SU-DHL-6 (cell line): ENCODE data around the gene ZNF423.

Experiments
- H2AFZ ChIP-seq: fragments of 200-600 bp; sonication (generic); 2 replicates; pipeline ENCODE4 v1.6.1; 2014; ENCODE audit warnings: low read depth, mild to moderate bottlenecking, moderate library complexity, mixed read lengths, antibody characterized with exemption, low read length; ENCODE audit not compliant: severe bottlenecking
- H3F3A ChIP-seq: fragments of 200-600 bp; shearing (Covaris generic); 2 replicates; pipeline ENCODE4 v1.6.0; 2016; ENCODE audit warnings: antibody characterized with exemption, mild to moderate bottlenecking; ENCODE audit not compliant: insufficient read depth
- H3K27ac ChIP-seq: fragments of 200-600 bp; sonication (generic); 2 replicates; pipeline ENCODE4 v1.5.1; 2016; ENCODE audit warnings: low read depth, mild to moderate bottlenecking, low read length, moderate library complexity, mixed read lengths
- H3K27me3 ChIP-seq: fragments of 200-600 bp; sonication (generic), shearing (Covaris generic); 2 replicates; pipeline ENCODE4 v1.6.0; 2014; ENCODE audit warnings: mild to moderate bottlenecking, low read length
- H3K36me3 ChIP-seq: fragments of 200-600 bp; sonication (generic); 2 replicates; pipeline ENCODE4 v1.6.1; 2014; ENCODE audit warnings: mild to moderate bottlenecking, low read length, mixed read lengths
- H3K4me2 ChIP-seq: fragments of 300-600, 200-600 bp; shearing (Covaris generic), sonication (generic); 2 replicates; pipeline ENCODE4 v1.6.0; 2014; ENCODE audit warnings: low read length, low read depth, mild to moderate bottlenecking; ENCODE audit not compliant: poor library complexity, severe bottlenecking
- H3K4me3 ChIP-seq: fragments of 200-600 bp; sonication (generic); 2 replicates; pipeline ENCODE4 v1.5.1; 2014; ENCODE audit warnings: antibody characterized with exemption, low read length, mild to moderate bottlenecking, mixed read lengths; ENCODE audit not compliant: insufficient read depth, poor library complexity, severe bottlenecking
- H3K79me2 ChIP-seq: fragments of 200-600 bp; sonication (generic); 2 replicates; pipeline ENCODE4 v1.6.1; 2014; ENCODE audit warnings: mild to moderate bottlenecking, low read length, moderate library complexity; ENCODE audit not compliant: insufficient read depth
- H3K9ac ChIP-seq: fragments of 200-600 bp; sonication (generic); 2 replicates; pipeline ENCODE4 v1.7.0; 2014; ENCODE audit warnings: mild to moderate bottlenecking, low read length
- H3K9me2 ChIP-seq: fragments of 200-600 bp; sonication (generic); replicated peaks from 2 replicates; pipeline ENCODE4 v1.6.1; 2014; ENCODE audit warnings: low read length; ENCODE audit not compliant: insufficient read depth
- H3K9me3 ChIP-seq: fragments of 200-600 bp; sonication (generic); 2 replicates; pipeline ENCODE4 v1.6.1; 2014; ENCODE audit warnings: low read length, mixed read lengths; ENCODE audit not compliant: insufficient read depth
- H4K20me1 ChIP-seq: fragments of 200-600 bp; sonication (generic); 2 replicates; pipeline ENCODE4 v1.6.1; 2014; ENCODE audit warnings: low read depth, mild to moderate bottlenecking, antibody characterized with exemption, low read length, moderate library complexity, mixed read lengths
- EZH2phosphoT487 ChIP-seq: fragments of 200-600 bp; sonication (generic), shearing (Covaris generic); conservative IDR thresholded peaks from 2 replicates; pipeline ENCODE4 v1.6.1; 2018; ENCODE audit warnings: mild to moderate bottlenecking, antibody characterized with exemption, low read length, moderate library complexity, mixed read lengths
- TF ChIP-seq, protein P1 (sequence below): fragments of 200-600 bp; sonication (generic); IDR thresholded peaks from one replicate; pipeline ENCODE4 v1.5.1; 2017; ENCODE audit warnings: antibody characterized with exemption, mild to moderate bottlenecking, low read length, moderate library complexity; ENCODE audit not compliant: insufficient read depth, poor library complexity, severe bottlenecking

Gene ZNF423

DNA sequence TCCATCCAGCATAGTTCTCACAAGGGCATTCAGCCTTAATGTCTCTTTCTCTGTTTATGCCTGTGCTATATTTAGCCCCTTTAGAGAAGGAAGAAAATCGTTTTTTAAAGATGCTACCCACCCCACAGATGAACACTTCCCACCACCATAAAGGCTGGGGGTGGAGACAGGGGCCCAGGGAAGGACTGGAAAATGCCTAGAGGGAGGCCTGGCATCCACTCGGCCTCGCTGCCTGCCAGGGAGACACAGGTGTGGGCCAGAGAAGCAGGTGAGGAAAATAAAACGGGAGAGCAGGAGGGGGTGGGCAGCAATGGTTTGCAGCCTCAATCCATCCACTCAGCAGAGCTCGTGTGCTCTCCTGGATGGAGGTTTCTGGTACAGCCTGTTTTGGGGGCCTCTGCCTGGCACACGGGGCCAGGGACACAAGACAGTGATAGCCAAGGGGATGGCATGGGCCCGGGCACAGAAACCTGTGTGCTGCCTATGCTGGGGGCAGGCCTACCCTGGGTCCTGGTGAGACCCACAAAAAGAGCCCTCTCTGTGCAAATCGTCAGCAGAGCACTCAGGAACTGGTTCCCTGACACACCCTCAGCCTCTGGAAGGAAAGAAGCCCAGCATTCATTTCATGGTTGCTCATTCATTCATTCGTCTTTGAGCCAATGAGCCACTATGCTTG, 360.9 kb downstream of the ZNF423 start:
- Histone ChIP-seq H3K27ac (no peak overlapping the region), H3K4me2 (no peak overlapping the region), H3K9ac (no peak overlapping the region)

DNA sequence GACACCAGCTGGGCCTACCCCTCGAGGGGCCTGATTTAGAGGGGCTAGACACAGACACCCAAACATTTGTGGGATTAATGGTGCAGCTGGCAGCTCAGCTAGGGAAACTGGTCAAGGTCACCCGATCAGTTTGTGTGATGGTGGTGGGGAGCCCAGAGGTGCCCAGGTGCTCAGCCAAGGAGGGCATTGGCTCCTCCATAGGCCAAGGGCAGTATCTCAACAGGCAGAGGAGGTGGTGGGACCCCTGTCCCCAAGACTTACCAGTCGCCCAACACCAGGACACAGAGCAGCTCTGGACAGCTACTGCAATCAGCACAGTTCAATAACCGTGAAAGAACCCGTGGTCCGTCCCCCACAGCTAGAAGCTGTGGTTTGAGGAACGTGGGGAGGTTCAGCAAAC, 361.4 kb downstream of the ZNF423 start:
- Histone ChIP-seq H2AFZ (no peak overlapping the region), H3K9me2 (no peaks in the 10 kb centered on the region), H3K4me3 (no peak overlapping the region), H3K9ac (no peak overlapping the region), H3K9me3 (no peaks in the 10 kb centered on the region), H3K27me3 (no peaks in the 10 kb centered on the region), H3K4me2 (no peak overlapping the region), H3K27ac (no peak overlapping the region), H4K20me1 (no peaks in the 10 kb centered on the region), H3K79me2 (no peaks in the 10 kb centered on the region), H3F3A (no peaks in the 10 kb centered on the region), H3K36me3 (no peaks in the 10 kb centered on the region)
- TF ChIP-seq EZH2phosphoT487 = no peak

More for the DNA sequence above, 360.9 kb downstream of the ZNF423 start:
- Histone ChIP-seq H4K20me1 (no peaks in the 10 kb centered on the region), H3K27me3 (no peaks in the 10 kb centered on the region), H3K9me2 (no peaks in the 10 kb centered on the region), H3F3A (no peaks in the 10 kb centered on the region), H3K36me3 (no peaks in the 10 kb centered on the region), H2AFZ (no peak overlapping the region), H3K4me3 (no peak overlapping the region), H3K9me3 (no peaks in the 10 kb centered on the region), H3K79me2 (no peaks in the 10 kb centered on the region)
- no peak for TF ChIP-seq EZH2phosphoT487
- TF ChIP-seq, protein P1, sequence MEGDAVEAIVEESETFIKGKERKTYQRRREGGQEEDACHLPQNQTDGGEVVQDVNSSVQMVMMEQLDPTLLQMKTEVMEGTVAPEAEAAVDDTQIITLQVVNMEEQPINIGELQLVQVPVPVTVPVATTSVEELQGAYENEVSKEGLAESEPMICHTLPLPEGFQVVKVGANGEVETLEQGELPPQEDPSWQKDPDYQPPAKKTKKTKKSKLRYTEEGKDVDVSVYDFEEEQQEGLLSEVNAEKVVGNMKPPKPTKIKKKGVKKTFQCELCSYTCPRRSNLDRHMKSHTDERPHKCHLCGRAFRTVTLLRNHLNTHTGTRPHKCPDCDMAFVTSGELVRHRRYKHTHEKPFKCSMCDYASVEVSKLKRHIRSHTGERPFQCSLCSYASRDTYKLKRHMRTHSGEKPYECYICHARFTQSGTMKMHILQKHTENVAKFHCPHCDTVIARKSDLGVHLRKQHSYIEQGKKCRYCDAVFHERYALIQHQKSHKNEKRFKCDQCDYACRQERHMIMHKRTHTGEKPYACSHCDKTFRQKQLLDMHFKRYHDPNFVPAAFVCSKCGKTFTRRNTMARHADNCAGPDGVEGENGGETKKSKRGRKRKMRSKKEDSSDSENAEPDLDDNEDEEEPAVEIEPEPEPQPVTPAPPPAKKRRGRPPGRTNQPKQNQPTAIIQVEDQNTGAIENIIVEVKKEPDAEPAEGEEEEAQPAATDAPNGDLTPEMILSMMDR = no peak

DNA sequence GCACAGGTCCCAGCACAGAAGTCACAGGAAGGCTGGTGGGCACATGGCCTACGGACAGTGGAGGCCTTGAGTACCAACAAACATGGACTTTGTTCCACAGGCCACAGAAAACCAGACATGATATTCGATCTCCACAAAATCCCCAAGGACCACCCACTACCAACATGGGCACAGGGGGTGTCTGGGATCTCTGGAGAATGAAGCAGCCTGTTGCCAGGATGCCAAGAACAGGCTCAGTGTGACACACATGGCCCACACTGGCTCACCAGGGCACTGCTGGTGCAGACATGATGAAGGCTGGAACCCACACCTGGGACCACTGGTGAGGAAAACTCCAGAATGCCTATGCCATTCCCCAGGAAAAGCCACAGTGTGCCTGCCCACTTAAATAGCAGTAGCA, 362.1 kb downstream of the ZNF423 start:
- Histone ChIP-seq H3K9ac (no peak overlapping the region), H2AFZ (no peak overlapping the region), H3K27ac (no peak overlapping the region), H4K20me1 (no peaks in the 10 kb centered on the region), H3K4me3 (no peak overlapping the region), H3K9me3 (no peaks in the 10 kb centered on the region), H3F3A (no peaks in the 10 kb centered on the region), H3K4me2 (no peak overlapping the region), H3K36me3 (no peaks in the 10 kb centered on the region), H3K9me2 (no peaks in the 10 kb centered on the region), H3K79me2 (no peaks in the 10 kb centered on the region), H3K27me3 (no peaks in the 10 kb centered on the region)
- no peak for TF ChIP-seq EZH2phosphoT487
- TF ChIP-seq, protein P1 = no peak

DNA sequence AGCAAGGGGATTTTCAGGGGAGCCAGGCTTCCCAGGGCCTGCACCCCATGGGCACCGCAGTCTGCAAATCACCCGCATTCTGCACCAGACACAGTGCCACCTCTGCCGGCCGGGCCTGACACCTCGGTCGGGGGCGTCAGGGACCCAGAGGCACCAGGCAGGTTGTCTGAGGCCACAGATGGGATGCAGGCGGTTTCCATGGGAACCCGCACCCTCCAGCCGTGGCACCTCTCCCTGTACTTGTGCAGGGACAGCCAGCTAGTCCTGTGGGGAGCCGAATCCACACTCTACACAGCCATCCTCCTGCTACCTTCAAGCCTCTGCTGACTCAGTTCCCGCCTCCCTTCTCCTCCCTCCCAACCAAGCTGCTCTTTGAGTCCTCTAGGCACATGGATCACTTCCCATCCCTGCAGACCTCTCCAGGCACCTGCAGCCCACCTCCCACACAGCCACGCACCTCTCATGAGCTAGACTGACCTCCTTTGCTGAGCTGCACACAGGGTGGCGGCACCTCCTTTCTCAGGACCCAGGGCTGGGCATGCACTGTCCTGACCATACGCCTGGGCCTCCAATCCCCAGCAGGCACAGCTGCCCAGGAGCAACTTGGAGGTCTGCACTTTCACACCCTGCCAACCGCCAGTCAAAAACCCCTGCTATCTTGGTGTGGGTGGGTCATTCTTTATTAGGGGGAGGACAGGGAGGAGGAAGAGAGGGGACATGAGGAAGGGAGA, 362.9 kb downstream of the ZNF423 start:
- H3K9me3 ChIP-seq = no peaks in the 10 kb centered on the region
- no peak overlapping the region for H3K4me2 ChIP-seq
- no peaks in the 10 kb centered on the region for H3K36me3 ChIP-seq
- H3K4me3 ChIP-seq = no peak overlapping the region
- no peak overlapping the region for H3K27ac ChIP-seq
- H3K79me2 ChIP-seq = no peaks in the 10 kb centered on the region
- H3K27me3 ChIP-seq = no peaks in the 10 kb centered on the region
- H3K9ac ChIP-seq = no peak overlapping the region
- H4K20me1 ChIP-seq = no peaks in the 10 kb centered on the region
- no peaks in the 10 kb centered on the region for H3K9me2 ChIP-seq
- TF ChIP-seq, protein P1 = no peak
- no peak for TF ChIP-seq EZH2phosphoT487
- H2AFZ ChIP-seq = no peak overlapping the region
- H3F3A ChIP-seq = no peaks in the 10 kb centered on the region
